KMS-11 (cell line): ENCODE data around the gene TCL1A.

Experiments
- H2AFZ ChIP-seq: fragments of 200-600 bp; sonication (generic); 2 replicates; pipeline ENCODE4 v1.6.1; 2016; ENCODE audit warnings: antibody characterized with exemption, mixed run types, low read depth
- H3K27ac ChIP-seq: fragments of 200-600 bp; sonication (generic); 2 replicates; pipeline ENCODE4 v1.6.1; 2016; ENCODE audit warnings: mild to moderate bottlenecking, mixed run types
- H3K27me3 ChIP-seq: fragments of 200-600 bp; sonication (generic); 2 replicates; pipeline ENCODE4 v1.6.1; 2017; ENCODE audit warnings: mild to moderate bottlenecking, low read depth, mixed run types, moderate library complexity; ENCODE audit not compliant: insufficient read depth
- H3K36me3 ChIP-seq: fragments of 200-600 bp; sonication (generic); 2 replicates; pipeline ENCODE4 v1.6.1; 2017; ENCODE audit warnings: mild to moderate bottlenecking, mixed run types; ENCODE audit not compliant: insufficient read depth
- H3K4me1 ChIP-seq: fragments of 200-600 bp; sonication (generic); 2 replicates; pipeline ENCODE4 v1.6.1; 2016; ENCODE audit warnings: mild to moderate bottlenecking, low read depth, mixed run types; ENCODE audit not compliant: poor library complexity, severe bottlenecking
- H3K4me2 ChIP-seq: fragments of 200-600 bp; sonication (generic); 2 replicates; pipeline ENCODE4 v1.7.0; 2016; ENCODE audit warnings: mild to moderate bottlenecking, mixed run types
- H3K4me3 ChIP-seq: fragments of 200-600 bp; sonication (generic); IDR thresholded peaks from 2 replicates; pipeline ENCODE4 v1.6.1; 2017; ENCODE audit warnings: low read depth, low read length, mixed read lengths; ENCODE audit not compliant: insufficient read depth
- H3K79me2 ChIP-seq: fragments of 200-600 bp; sonication (generic); 2 replicates; pipeline ENCODE4 v1.6.1; 2016; ENCODE audit warnings: low read depth, mixed run types; ENCODE audit not compliant: insufficient read depth
- H3K9ac ChIP-seq: fragments of 200-600 bp; sonication (generic); 2 replicates; pipeline ENCODE4 v1.6.1; 2016; ENCODE audit warnings: mild to moderate bottlenecking, mixed run types
- H4K20me1 ChIP-seq: fragments of 200-600 bp; sonication (generic); 2 replicates; pipeline ENCODE4 v1.6.1; 2016; ENCODE audit warnings: mild to moderate bottlenecking, mixed run types; ENCODE audit not compliant: insufficient read depth
- TF ChIP-seq, protein P1 (sequence below): fragments of 200-600 bp; sonication (generic); conservative IDR thresholded peaks from 2 replicates; pipeline ENCODE4 v1.6.1; 2017; ENCODE audit warnings: low read depth, mild to moderate bottlenecking, antibody characterized with exemption, low read length, moderate library complexity, mixed read lengths

Gene TCL1A

DNA sequence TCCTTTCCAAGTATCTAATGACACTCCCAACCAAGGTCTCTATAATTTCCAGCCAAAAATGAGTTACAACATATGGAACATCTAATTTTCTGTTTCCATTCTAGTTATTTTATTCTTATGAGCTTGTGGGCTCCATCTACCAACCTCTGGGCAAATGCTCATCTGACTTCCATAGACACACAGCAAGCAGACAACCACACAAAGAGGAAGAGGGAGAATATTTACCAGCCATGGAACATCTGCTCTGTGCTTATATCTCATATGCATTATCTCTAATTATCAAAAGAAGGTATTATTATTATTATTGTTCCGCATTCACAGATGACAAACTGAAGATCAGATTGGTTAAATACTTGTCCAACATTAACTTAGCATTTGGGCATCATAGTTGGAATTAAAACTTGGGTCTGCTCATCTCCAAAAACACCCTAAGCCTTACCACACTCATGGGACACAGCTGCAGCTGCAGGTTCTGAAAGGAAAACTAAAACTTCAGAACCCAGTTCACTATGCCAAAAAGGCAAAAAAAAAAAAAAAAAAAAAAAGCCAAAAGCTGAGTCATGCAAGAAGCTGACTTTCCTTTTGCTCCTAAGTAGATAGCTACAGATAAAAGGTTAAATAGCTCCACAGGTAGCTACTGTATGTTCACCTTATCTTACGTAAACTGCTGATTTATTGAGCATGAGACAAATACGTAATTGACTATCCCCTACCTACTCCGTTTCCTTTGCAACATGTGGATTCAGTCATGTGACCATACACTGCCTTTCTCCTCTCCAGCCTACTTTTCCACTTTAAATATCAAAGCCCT, 51.3 kb downstream of the TCL1A start:
- peaks cover 33% of the 10 kb centered on the region for H3K4me1 ChIP-seq
- no peaks in the 10 kb centered on the region for H3K79me2 ChIP-seq
- H3K9ac ChIP-seq = peak overlapping the region; percentile 81
- H3K4me3 ChIP-seq = no peak overlapping the region
- H3K4me2 ChIP-seq = peak overlapping the region; percentile 95
- H2AFZ ChIP-seq = peak overlapping the region; percentile 93
- peak overlapping the region; percentile 97 for H3K27ac ChIP-seq
- no peaks in the 10 kb centered on the region for H3K27me3 ChIP-seq
- no peaks in the 10 kb centered on the region for H3K36me3 ChIP-seq
- TF ChIP-seq, protein P1, sequence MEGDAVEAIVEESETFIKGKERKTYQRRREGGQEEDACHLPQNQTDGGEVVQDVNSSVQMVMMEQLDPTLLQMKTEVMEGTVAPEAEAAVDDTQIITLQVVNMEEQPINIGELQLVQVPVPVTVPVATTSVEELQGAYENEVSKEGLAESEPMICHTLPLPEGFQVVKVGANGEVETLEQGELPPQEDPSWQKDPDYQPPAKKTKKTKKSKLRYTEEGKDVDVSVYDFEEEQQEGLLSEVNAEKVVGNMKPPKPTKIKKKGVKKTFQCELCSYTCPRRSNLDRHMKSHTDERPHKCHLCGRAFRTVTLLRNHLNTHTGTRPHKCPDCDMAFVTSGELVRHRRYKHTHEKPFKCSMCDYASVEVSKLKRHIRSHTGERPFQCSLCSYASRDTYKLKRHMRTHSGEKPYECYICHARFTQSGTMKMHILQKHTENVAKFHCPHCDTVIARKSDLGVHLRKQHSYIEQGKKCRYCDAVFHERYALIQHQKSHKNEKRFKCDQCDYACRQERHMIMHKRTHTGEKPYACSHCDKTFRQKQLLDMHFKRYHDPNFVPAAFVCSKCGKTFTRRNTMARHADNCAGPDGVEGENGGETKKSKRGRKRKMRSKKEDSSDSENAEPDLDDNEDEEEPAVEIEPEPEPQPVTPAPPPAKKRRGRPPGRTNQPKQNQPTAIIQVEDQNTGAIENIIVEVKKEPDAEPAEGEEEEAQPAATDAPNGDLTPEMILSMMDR = no peak
- no peaks in the 10 kb centered on the region for H4K20me1 ChIP-seq

DNA sequence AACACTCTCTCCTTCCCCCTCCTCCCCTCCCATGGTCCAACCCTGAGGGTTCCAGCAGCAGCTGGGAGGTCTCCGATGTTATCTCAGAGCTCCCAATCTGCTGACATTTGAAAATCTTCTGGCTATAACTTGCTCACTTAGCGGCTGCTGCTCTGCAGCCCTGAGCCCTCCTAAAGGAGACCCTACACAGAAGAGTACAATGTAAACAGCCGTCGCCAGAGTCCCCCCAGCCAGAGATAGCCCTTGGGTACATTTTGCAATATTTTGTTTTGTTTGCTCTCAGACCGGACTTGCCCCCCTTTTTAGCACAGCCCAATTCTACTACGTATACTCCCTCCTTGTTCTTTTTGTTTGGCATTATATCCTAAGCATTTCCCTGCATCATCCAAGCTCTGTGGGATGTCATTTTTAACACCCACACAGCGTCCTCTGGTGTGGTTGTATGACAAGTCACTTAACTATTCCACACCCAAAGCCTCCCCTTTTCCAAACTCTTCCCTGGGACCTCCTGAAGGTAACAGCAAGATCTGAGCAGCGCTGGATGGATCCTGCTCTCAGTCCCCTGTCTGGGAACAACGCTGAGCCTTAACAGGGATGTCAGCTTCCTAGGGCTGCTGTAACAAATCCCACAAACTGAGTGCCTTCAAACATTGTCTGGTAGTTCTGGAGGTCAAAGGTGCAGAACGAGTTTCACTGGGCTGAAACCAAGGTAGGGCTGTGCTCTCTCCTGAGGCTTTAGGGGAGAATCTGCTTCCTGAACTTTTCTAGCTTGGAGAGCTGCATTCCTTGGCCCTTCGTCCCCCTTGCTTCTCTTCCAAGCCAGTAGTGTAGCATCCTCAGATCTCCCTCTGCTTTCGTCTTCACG, 53.0 kb downstream of the TCL1A start:
- Histone ChIP-seq H4K20me1 (no peaks in the 10 kb centered on the region), H3K4me2 (no peak overlapping the region), H3K9ac (no peak overlapping the region), H3K79me2 (no peaks in the 10 kb centered on the region), H3K27me3 (no peaks in the 10 kb centered on the region), H2AFZ (no peak overlapping the region), H3K4me1 (peaks cover 24% of the 10 kb centered on the region), H3K4me3 (no peak overlapping the region), H3K36me3 (no peaks in the 10 kb centered on the region), H3K27ac (no peak overlapping the region)
- TF ChIP-seq, protein P1 = no peak

DNA sequence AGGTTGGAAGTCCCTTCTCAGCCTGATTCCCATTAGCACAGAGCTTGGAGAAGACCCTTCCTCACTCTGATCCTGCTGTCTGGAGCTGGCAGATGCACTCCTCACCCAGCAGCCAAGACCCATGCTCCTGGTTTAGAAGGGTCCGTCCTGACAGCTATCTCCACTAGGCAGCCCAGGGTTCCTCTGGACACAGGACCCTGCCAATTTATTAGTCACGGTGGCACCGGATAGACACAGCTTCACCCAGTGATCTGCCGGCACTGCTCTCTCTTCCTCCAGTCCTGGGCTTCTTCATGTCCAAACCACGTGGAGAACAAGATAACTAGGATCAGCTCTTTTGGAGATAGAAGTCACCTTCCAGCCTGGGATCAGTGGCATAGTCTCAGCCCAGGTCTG, 53.9 kb downstream of the TCL1A start:
- Histone ChIP-seq H3K4me2 (no peak overlapping the region), H2AFZ (no peak overlapping the region), H3K9ac (no peak overlapping the region)

More for the DNA sequence above, 53.9 kb downstream of the TCL1A start:
- Histone ChIP-seq H3K27ac (no peak overlapping the region), H4K20me1 (no peaks in the 10 kb centered on the region), H3K4me3 (no peak overlapping the region), H3K27me3 (no peaks in the 10 kb centered on the region), H3K79me2 (no peaks in the 10 kb centered on the region), H3K4me1 (peaks cover 24% of the 10 kb centered on the region), H3K36me3 (no peaks in the 10 kb centered on the region)
- TF ChIP-seq, protein P1 = no peak
